ENCODE data around the gene SYNGR4. TPM values are rescaled to one million over a fixed set of nuclear protein-coding genes. Genes with fewer than 3 reads are reported as not detected.
A peak's percentile ranks its signal among the peaks of the same experiment; 100 is the strongest.

The SYNGR4 gene
- total RNA-seq, 1 donor: not detected

- no peak for TF ChIP-seq CTCF (IDR thresholded peaks at IDR 0.05; ENCODE audit: insufficient read depth, low read length)
These were observed 30.9 kb downstream of the SYNGR4 start for GRCh38 chr19:48395170-48395455.

GRCh38 chr19:48395499-48395898, 31.3 kb downstream of the SYNGR4 start:
- no peak overlapping the region for H3K4me3 ChIP-seq (ENCODE audit: low read depth, low read length)
- DNase-seq (ENCODE audit: low read depth): no peak
- no peak for TF ChIP-seq CTCF (IDR thresholded peaks at IDR 0.05; ENCODE audit: insufficient read depth, low read length)

More at GRCh38 chr19:48395170-48395455, 30.9 kb downstream of the SYNGR4 start:
- DNase-seq (ENCODE audit: low read depth): no peak
- H3K4me3 ChIP-seq (ENCODE audit: low read depth, low read length): no peak overlapping the region

GRCh38 chr19:48396016-48396823, 32.1 kb downstream of the SYNGR4 start:
- no peak for TF ChIP-seq CTCF (IDR thresholded peaks at IDR 0.05; ENCODE audit: insufficient read depth, low read length)
- no peak for DNase-seq (ENCODE audit: low read depth)
- no peak overlapping the region for H3K4me3 ChIP-seq (ENCODE audit: low read depth, low read length)

GRCh38 chr19:48396824-48397176, 32.6 kb downstream of the SYNGR4 start:
- peak overlapping the region; percentile 72 for H3K4me3 ChIP-seq (ENCODE audit: low read depth, low read length)
- no peak for DNase-seq (ENCODE audit: low read depth)
- no peak for TF ChIP-seq CTCF (IDR thresholded peaks at IDR 0.05; ENCODE audit: insufficient read depth, low read length)

- no peak for DNase-seq (ENCODE audit: low read depth)
- no peak for TF ChIP-seq CTCF (IDR thresholded peaks at IDR 0.05; ENCODE audit: insufficient read depth, low read length)
- peak overlapping the region; percentile 72 for H3K4me3 ChIP-seq (ENCODE audit: low read depth, low read length)
These were observed 33.3 kb downstream of the SYNGR4 start for GRCh38 chr19:48397263-48398101.

- peak overlapping the region; percentile 72 for H3K4me3 ChIP-seq (ENCODE audit: low read depth, low read length)
- DNase-seq (ENCODE audit: low read depth): no peak
- TF ChIP-seq CTCF (IDR thresholded peaks at IDR 0.05; ENCODE audit: insufficient read depth, low read length): no peak
These were observed 33.9 kb downstream of the SYNGR4 start for GRCh38 chr19:48398102-48398374.
